Measurements from ENCODE around the gene PSMD2.
"Not testable (repeated sequence)": the region's sequence is repeated elsewhere in the genome, so short reads cannot be mapped to it uniquely, and the experiment has no call there.

PSMD2 gene

DNA sequence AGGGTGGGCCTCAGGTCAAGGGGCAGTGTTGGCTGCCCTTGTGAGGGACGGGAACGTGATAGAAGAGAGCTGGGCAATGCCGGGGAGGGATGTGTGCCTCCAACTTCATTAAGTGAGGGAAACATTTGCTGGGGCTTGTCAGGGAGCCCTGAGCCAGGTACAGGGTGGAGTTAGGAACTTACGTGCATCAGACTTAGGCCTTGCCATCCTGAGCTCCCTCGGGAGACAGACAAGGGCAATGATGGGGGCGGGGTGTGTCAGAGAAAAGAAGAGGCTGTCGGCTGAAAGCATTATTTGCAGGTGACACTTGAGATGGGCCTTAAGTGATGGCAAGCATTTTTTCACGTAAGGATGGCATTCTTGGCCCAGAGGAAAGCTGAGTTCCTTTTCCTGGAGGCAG, 40.0 kb downstream of the PSMD2 start:
- Histone ChIP-seq H3K9ac (ENCODE audit: low read length) (peak overlapping the region; percentile 38), H3K4me3 (ENCODE audit: low read length) (peak overlapping the region; percentile 64), H3K36me3 (ENCODE audit: control insufficient read depth, insufficient read depth, low read length) (peaks cover 23% of the 10 kb centered on the region), H3K4me1 (ENCODE audit: control insufficient read depth, insufficient read depth, low read length) (peaks cover 27% of the 10 kb centered on the region), H3K27me3 (ENCODE audit: control insufficient read depth, insufficient read depth, low read length) (no peaks in the 10 kb centered on the region), H3K27ac (ENCODE audit: low read depth, low read length) (peak overlapping the region; percentile 95)

DNA sequence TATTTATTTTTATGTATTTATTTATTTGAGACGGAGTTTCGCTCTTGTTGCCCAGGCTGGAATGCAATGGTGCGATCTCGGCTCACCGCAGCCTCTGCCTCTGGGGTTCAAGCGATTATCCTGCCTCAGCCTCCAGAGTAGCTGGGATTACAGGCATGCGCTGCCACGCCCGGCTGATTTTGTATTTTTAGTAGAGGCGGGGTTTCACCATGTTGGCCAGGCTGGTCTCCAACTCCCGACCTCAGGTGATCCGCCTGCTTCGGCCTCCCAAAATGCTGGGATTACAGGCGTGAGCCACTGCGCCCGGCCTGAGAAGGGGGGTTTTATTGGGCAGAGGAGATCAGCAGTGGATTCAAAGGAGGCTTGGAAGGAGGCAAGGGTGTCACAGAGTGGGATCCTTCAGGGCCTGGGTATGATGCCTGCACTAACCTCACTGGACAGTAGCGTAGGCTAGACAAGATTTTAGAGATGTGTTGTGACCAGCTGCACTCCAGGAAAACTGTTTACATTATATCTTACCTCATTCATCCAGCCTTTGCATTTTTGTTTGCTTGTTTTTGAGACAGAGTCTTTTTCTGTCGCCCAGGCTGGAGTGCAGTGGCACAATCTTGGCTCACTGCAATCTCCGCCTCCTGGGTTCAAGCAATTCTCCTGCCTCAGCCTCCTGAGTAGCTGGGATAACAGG, 40.6 kb downstream of the PSMD2 start:
- H3K4me3 ChIP-seq (ENCODE audit: low read length); H3K27me3 ChIP-seq (ENCODE audit: control insufficient read depth, insufficient read depth, low read length); H3K9ac ChIP-seq (ENCODE audit: low read length): not testable (repeated sequence)
- peaks cover 27% of the 10 kb centered on the region for H3K4me1 ChIP-seq (ENCODE audit: control insufficient read depth, insufficient read depth, low read length)
- H3K36me3 ChIP-seq (ENCODE audit: control insufficient read depth, insufficient read depth, low read length), result peaks cover 17% of the 10 kb centered on the region
- peak overlapping the region; percentile 95 for H3K27ac ChIP-seq (ENCODE audit: low read depth, low read length)

DNA sequence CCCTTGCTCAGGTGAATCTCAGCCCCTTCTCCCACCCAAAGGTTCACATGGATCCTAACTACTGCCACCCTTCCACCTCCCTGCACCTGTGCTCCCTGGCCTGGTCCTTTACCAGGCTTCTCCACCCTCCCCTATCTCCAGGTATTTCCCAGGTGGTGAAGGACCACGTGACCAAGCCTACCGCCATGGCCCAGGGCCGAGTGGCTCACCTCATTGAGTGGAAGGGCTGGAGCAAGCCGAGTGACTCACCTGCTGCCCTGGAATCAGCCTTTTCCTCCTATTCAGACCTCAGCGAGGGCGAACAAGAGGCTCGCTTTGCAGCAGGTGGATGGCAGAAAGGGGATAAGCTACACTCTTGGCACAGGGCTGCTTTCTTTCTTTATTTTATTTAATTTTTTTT, 42.9 kb downstream of the PSMD2 start:
- H3K9ac ChIP-seq (ENCODE audit: low read length), result no peak overlapping the region
- H3K4me1 ChIP-seq (ENCODE audit: control insufficient read depth, insufficient read depth, low read length), result peaks cover 21% of the 10 kb centered on the region
- H3K27me3 ChIP-seq (ENCODE audit: control insufficient read depth, insufficient read depth, low read length), result no peaks in the 10 kb centered on the region
- peaks cover 23% of the 10 kb centered on the region for H3K36me3 ChIP-seq (ENCODE audit: control insufficient read depth, insufficient read depth, low read length)
- H3K4me3 ChIP-seq (ENCODE audit: low read length), result no peak overlapping the region
- no peak overlapping the region for H3K27ac ChIP-seq (ENCODE audit: low read depth, low read length)

DNA sequence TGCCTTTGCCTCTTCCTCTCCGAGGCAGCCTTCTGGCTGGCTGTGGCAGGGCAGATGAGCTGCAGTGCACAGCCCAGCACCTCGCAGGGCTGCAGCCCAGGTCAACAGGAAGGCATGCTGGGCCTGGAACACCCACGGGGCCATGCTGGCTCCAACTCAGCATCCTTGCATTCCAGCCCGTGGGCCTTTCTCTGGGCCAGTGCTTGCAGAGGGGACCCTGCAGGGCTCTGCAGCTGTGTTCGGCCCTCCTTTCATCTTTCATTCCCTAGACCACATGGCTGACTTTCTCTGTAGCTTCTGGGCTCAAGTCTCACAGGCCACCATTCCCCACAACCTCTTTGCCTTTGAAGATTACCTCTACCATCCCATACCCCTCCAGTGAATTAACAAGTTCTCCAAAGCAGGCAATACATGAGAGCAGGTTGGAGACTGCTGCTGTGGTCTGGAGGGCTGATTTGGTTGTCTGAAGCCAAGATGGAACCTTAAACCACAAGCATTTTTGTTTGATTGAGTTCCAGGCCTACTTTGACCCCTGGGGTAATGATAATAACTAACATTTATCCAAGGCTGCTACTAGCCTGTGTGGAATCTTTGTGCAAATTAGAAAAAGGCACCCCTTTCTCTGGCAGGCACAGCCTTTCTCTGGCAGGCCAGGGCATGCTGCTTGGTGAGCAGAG, 44.3 kb downstream of the PSMD2 start:
- Histone ChIP-seq H3K36me3 (ENCODE audit: control insufficient read depth, insufficient read depth, low read length) (peaks cover 23% of the 10 kb centered on the region), H3K9ac (ENCODE audit: low read length) (no peak overlapping the region), H3K4me3 (ENCODE audit: low read length) (no peak overlapping the region), H3K27me3 (ENCODE audit: control insufficient read depth, insufficient read depth, low read length) (no peaks in the 10 kb centered on the region), H3K4me1 (ENCODE audit: control insufficient read depth, insufficient read depth, low read length) (peaks cover 7% of the 10 kb centered on the region), H3K27ac (ENCODE audit: low read depth, low read length) (no peak overlapping the region)

DNA sequence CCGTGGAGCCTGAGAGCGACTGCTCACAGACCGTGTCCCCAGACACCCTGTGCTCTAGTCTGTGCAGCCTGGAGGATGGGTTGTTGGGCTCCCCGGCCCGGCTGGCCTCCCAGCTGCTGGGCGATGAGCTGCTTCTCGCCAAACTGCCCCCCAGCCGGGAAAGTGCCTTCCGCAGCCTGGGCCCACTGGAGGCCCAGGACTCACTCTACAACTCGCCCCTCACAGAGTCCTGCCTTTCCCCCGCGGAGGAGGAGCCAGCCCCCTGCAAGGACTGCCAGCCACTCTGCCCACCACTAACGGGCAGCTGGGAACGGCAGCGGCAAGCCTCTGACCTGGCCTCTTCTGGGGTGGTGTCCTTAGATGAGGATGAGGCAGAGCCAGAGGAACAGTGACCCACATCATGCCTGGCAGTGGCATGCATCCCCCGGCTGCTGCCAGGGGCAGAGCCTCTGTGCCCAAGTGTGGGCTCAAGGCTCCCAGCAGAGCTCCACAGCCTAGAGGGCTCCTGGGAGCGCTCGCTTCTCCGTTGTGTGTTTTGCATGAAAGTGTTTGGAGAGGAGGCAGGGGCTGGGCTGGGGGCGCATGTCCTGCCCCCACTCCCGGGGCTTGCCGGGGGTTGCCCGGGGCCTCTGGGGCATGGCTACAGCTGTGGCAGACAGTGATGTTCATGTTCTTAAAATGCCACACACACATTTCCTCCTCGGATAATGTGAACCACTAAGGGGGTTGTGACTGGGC, 45.7 kb downstream of the PSMD2 start:
- H3K4me3 ChIP-seq (ENCODE audit: low read length), result no peak overlapping the region
- no peaks in the 10 kb centered on the region for H3K4me1 ChIP-seq (ENCODE audit: control insufficient read depth, insufficient read depth, low read length)
- H3K27ac ChIP-seq (ENCODE audit: low read depth, low read length), result no peak overlapping the region
- peaks cover 23% of the 10 kb centered on the region for H3K36me3 ChIP-seq (ENCODE audit: control insufficient read depth, insufficient read depth, low read length)
- H3K27me3 ChIP-seq (ENCODE audit: control insufficient read depth, insufficient read depth, low read length), result no peaks in the 10 kb centered on the region
- no peak overlapping the region for H3K9ac ChIP-seq (ENCODE audit: low read length)

DNA sequence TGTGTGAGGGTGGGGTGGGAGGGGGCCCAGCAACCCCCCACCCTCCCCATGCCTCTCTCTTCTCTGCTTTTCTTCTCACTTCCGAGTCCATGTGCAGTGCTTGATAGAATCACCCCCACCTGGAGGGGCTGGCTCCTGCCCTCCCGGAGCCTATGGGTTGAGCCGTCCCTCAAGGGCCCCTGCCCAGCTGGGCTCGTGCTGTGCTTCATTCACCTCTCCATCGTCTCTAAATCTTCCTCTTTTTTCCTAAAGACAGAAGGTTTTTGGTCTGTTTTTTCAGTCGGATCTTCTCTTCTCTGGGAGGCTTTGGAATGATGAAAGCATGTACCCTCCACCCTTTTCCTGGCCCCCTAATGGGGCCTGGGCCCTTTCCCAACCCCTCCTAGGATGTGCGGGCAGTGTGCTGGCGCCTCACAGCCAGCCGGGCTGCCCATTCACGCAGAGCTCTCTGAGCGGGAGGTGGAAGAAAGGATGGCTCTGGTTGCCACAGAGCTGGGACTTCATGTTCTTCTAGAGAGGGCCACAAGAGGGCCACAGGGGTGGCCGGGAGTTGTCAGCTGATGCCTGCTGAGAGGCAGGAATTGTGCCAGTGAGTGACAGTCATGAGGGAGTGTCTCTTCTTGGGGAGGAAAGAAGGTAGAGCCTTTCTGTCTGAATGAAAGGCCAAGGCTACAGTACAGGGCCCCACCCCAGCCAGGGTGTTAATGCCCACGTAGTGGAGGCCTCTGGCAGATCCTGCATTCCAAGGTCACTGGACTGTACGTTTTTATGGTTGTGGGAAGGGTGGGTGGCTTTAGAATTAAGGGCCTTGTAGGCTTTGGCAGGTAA, 46.5 kb downstream of the PSMD2 start:
- Histone ChIP-seq H3K4me3 (ENCODE audit: low read length) (no peak overlapping the region), H3K36me3 (ENCODE audit: control insufficient read depth, insufficient read depth, low read length) (peaks cover 23% of the 10 kb centered on the region), H3K27ac (ENCODE audit: low read depth, low read length) (no peak overlapping the region), H3K27me3 (ENCODE audit: control insufficient read depth, insufficient read depth, low read length) (no peaks in the 10 kb centered on the region), H3K4me1 (ENCODE audit: control insufficient read depth, insufficient read depth, low read length) (no peaks in the 10 kb centered on the region), H3K9ac (ENCODE audit: low read length) (no peak overlapping the region)

DNA sequence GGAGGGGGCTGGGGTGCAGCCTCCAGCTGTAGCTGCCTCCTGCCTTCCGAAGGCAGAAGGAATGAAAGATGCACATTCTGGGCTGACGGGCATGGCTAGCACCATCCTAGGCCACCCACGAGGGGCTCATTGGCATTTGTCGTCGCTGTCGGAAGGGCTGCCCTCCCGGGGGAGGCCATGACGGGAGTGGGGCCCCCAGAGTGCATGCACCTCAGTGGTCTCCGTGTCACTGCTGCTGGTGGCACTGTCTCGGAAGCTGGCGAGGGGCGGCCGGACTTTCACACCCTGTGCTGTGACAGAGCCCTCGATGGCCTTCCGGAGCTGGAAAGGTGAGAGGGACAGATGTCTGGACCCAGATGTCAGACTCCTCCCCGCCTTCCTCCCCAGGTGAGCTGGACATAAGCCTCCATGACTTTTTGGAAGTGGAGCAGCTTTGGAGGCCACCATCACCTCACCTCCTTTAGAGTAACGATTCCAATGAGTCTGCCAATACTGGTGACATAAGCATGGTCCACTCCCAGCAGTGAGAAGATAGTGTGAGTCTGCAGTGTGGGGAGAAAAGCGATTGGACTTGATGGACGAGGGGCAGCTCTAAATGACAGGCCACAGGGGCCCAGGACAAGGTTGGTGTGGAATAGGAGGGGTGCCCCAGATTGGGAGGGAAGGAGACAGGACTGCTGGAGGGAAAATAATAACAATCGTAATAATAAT, 47.6 kb downstream of the PSMD2 start:
- H3K4me3 ChIP-seq (ENCODE audit: low read length), result no peak overlapping the region
- no peaks in the 10 kb centered on the region for H3K27me3 ChIP-seq (ENCODE audit: control insufficient read depth, insufficient read depth, low read length)
- no peak overlapping the region for H3K27ac ChIP-seq (ENCODE audit: low read depth, low read length)
- peaks cover 22% of the 10 kb centered on the region for H3K36me3 ChIP-seq (ENCODE audit: control insufficient read depth, insufficient read depth, low read length)
- no peak overlapping the region for H3K9ac ChIP-seq (ENCODE audit: low read length)
- no peaks in the 10 kb centered on the region for H3K4me1 ChIP-seq (ENCODE audit: control insufficient read depth, insufficient read depth, low read length)

DNA sequence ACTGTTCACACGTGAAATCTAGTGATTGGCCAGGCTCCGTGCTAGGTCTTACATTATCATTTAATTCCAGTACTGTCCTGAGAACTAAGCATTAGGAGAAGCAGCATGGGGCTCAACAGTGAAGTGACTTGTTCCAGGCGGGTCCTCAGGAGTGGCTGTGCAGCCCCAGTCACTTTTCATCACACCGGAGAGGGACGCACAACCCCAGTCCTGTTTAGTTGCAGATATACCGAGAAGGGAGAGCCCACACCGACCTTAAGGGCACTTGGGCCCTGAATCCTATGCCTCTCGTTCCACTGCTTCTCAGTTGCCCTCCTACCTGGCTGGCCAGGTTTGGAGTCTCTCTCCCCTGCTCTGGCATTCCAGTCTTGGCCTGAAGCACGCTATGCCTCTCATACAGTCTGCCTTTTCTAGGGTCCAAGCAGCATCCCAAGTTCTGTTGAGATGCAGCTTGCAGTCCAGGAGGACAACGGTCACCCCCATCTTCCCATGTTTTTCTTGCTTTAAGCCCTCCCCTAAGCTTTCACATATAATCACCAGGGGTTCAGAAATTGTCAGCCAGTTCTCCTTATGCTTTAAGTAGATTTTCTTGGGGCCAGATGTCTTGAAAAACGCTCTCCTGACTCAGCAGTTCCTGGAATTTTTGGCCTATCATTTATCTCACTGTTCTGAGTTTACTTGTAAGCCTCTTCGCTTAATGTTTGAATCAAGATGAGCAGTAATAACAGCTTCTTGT, 48.4 kb downstream of the PSMD2 start:
- Histone ChIP-seq H3K4me3 (ENCODE audit: low read length) (no peak overlapping the region), H3K27me3 (ENCODE audit: control insufficient read depth, insufficient read depth, low read length) (no peaks in the 10 kb centered on the region), H3K27ac (ENCODE audit: low read depth, low read length) (no peak overlapping the region), H3K9ac (ENCODE audit: low read length) (no peak overlapping the region), H3K4me1 (ENCODE audit: control insufficient read depth, insufficient read depth, low read length) (no peaks in the 10 kb centered on the region), H3K36me3 (ENCODE audit: control insufficient read depth, insufficient read depth, low read length) (peaks cover 17% of the 10 kb centered on the region)

DNA sequence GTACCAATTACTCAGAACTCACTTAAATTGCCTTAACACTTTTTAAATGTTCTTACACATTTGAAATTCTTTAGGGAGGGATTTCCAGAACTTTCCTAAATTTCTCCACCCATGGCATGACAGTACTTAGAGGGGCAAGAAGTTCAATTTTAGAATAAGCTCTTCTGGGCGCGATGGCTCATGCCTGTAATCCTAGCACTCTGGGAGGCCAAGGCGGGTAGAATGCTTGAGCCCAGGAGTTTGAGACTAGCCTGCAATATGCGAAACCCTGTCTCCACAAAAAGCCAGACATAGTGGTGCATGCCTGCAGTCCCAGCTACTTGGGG, 49.0 kb downstream of the PSMD2 start:
- H3K4me3 ChIP-seq (ENCODE audit: low read length), result no peak overlapping the region
- no peaks in the 10 kb centered on the region for H3K4me1 ChIP-seq (ENCODE audit: control insufficient read depth, insufficient read depth, low read length)
- H3K27me3 ChIP-seq (ENCODE audit: control insufficient read depth, insufficient read depth, low read length), result no peaks in the 10 kb centered on the region
- no peak overlapping the region for H3K27ac ChIP-seq (ENCODE audit: low read depth, low read length)
- peaks cover 12% of the 10 kb centered on the region for H3K36me3 ChIP-seq (ENCODE audit: control insufficient read depth, insufficient read depth, low read length)
- H3K9ac ChIP-seq (ENCODE audit: low read length), result no peak overlapping the region

DNA sequence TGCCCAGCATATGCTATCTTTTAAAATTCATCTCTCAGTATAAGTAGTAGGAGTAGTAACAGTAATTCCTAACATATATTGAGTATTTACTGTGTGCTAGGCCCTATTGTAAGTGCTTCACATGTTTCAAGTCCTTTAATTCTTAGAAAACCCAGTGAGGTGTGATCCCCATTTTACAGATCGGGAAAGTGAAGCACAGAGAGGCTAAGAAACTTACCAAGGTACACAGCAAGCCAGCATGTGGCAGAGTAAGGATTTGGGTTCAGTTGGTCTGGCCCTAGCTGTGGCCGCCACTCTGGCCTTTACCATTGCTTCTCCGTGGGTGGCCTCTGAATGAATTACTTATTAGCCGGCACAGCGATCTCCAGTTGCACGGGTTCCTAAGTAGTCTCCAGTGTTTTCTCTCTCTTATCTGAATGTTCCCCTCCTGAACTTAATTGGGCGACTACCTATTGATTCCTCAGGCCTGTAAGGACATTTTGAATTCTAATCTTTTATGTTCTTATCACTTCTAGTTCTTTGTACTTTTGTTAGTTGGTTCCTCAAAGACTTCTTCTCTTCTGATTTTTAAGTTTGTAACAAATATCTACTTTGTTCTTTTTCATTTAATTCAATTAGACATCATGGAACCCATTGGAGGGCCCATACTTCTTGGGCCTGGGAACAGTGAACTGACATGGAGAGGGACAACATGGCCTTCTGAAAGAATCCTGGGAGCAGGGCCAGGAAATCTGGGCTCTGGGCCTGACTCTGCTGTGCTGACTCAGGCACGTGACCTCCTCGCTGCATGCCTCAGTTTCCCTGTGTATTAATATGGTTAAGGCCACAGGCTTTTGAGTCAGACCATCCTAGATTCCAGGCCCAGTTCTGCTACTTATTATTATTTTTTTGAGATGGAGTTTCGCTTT, 50.8 kb downstream of the PSMD2 start:
- no peaks in the 10 kb centered on the region for H3K4me1 ChIP-seq (ENCODE audit: control insufficient read depth, insufficient read depth, low read length)
- H3K4me3 ChIP-seq (ENCODE audit: low read length), result no peak overlapping the region
- no peaks in the 10 kb centered on the region for H3K27me3 ChIP-seq (ENCODE audit: control insufficient read depth, insufficient read depth, low read length)

DNA sequence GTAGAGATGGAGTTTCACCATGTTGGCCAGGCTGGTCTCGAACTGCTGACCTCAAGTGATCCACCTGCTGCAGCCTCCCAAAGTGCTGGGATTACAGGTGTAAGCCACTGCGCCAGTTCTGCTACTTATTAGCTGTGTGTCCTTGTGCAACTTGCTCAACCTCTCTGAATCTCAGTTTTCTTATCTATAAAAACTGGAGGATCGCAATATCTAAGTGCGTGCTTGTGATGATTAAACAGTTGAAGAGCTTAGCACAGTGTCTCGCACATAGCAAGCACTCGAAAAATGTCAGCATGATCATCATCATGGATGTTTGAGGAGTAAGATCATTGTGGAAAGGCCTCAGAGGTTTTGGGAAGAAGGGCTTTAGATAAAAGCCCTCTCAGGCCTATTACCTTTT, 51.6 kb downstream of the PSMD2 start:
- no peak overlapping the region for H3K9ac ChIP-seq (ENCODE audit: low read length)

More for the DNA sequence above, 50.8 kb downstream of the PSMD2 start:
- Histone ChIP-seq H3K9ac (ENCODE audit: low read length) (no peak overlapping the region), H3K36me3 (ENCODE audit: control insufficient read depth, insufficient read depth, low read length) (peaks cover 5% of the 10 kb centered on the region), H3K27ac (ENCODE audit: low read depth, low read length) (no peak overlapping the region)

More for the DNA sequence above, 51.6 kb downstream of the PSMD2 start:
- peaks cover 3% of the 10 kb centered on the region for H3K36me3 ChIP-seq (ENCODE audit: control insufficient read depth, insufficient read depth, low read length)
- no peak overlapping the region for H3K27ac ChIP-seq (ENCODE audit: low read depth, low read length)
- H3K4me1 ChIP-seq (ENCODE audit: control insufficient read depth, insufficient read depth, low read length), result no peaks in the 10 kb centered on the region
- H3K4me3 ChIP-seq (ENCODE audit: low read length), result no peak overlapping the region
- H3K27me3 ChIP-seq (ENCODE audit: control insufficient read depth, insufficient read depth, low read length), result no peaks in the 10 kb centered on the region

Measured in rectal smooth muscle tissue (tissue), 1 donor.